OCI-LY7 (cell line): ENCODE results near the gene AFF3. TPM values are rescaled to one million over a fixed set of nuclear protein-coding genes. Genes with fewer than 3 reads are reported as not detected.

Source experiments
- BruUV-seq: library from RNA; stranded (reverse); fragments of 400-500 nt; replicated peaks from 2 replicates; lab custom pipeline; 2021; lab: Mats Ljungman, UMichigan
- CTCF ChIA-PET: fragments of 300-600 bp; sonication (Branson Sonifier 250); formaldehyde crosslinking; loops from one replicate; lab custom pipeline; 2022; ENCODE audit warnings: antibody characterized with exemption; ENCODE audit not compliant: unreplicated experiment; lab: Charles Lee
- POLR2A ChIA-PET: fragments of 300-600 bp; sonication (Branson Sonifier 250); formaldehyde crosslinking; loops from one replicate; lab custom pipeline; 2022; ENCODE audit warnings: antibody characterized with exemption; lab: Charles Lee
- DNase-seq: peaks from one replicate; pipeline ENCODE4 v3.0.0-alpha.2; 2015; ENCODE audit warnings: low spot score
- H2AFZ ChIP-seq: fragments of 200-600 bp; sonication (generic), shearing (Covaris generic); 2 replicates; pipeline ENCODE4 v1.6.1; 2014; ENCODE audit warnings: mild to moderate bottlenecking, antibody characterized with exemption, low read length, moderate library complexity
- H3K27ac ChIP-seq: fragments of 200-600 bp; sonication (generic); 2 replicates; pipeline ENCODE4 v1.5.1; 2014; ENCODE audit warnings: mixed run types, low read depth, mild to moderate bottlenecking, moderate library complexity, low read length, inconsistent platforms; ENCODE audit not compliant: poor library complexity, severe bottlenecking
- H3K36me3 ChIP-seq: fragments of 200-600 bp; sonication (generic); 2 replicates; pipeline ENCODE4 v1.6.1; 2014; ENCODE audit warnings: mild to moderate bottlenecking, antibody characterized with exemption, low read length, moderate library complexity, mixed read lengths; ENCODE audit not compliant: insufficient read depth
- H3K4me1 ChIP-seq: fragments of 200-600 bp; sonication (generic); 2 replicates; pipeline ENCODE4 v1.5.1; 2014; ENCODE audit warnings: mild to moderate bottlenecking, low read length; ENCODE audit not compliant: insufficient read depth, poor library complexity, severe bottlenecking
- H3K4me2 ChIP-seq: fragments of 200-600 bp; sonication (generic); 2 replicates; pipeline ENCODE4 v1.6.1; 2014; ENCODE audit warnings: mild to moderate bottlenecking, low read length
- H3K4me3 ChIP-seq: fragments of 200-600 bp; sonication (generic); 2 replicates; pipeline ENCODE4 v1.5.1; 2014; ENCODE audit warnings: mild to moderate bottlenecking, low read depth, low read length; ENCODE audit not compliant: poor library complexity, severe bottlenecking
- H3K79me2 ChIP-seq: fragments of 200-600 bp; sonication (generic); 2 replicates; pipeline ENCODE4 v1.6.1; 2016; ENCODE audit warnings: low read depth, mild to moderate bottlenecking, low read length, moderate library complexity, mixed read lengths; ENCODE audit not compliant: insufficient read depth
- H3K9me2 ChIP-seq: fragments of 200-600 bp; sonication (generic); 2 replicates; pipeline ENCODE4 v1.6.1; 2016; ENCODE audit warnings: mild to moderate bottlenecking, low read length, mixed read lengths; ENCODE audit not compliant: insufficient read depth
- H3K9me3 ChIP-seq: fragments of 200-600 bp; sonication (generic); 2 replicates; pipeline ENCODE4 v1.6.1; 2014; ENCODE audit warnings: mild to moderate bottlenecking, mixed run types, low read length, mixed read lengths
- H4K20me1 ChIP-seq: fragments of 200-600 bp; sonication (generic); 2 replicates; pipeline ENCODE4 v1.6.1; 2014; ENCODE audit warnings: mild to moderate bottlenecking, antibody characterized with exemption, low read length, moderate library complexity, mixed read lengths; ENCODE audit not compliant: insufficient read depth
- CTCF ChIP-seq: fragments of 200-600 bp; sonication (generic); conservative IDR thresholded peaks from 2 replicates; pipeline ENCODE4 v1.5.1; 2014; ENCODE audit warnings: mild to moderate bottlenecking, antibody characterized with exemption, low read length, moderate library complexity, mixed read lengths
- EZH2phosphoT487 ChIP-seq: fragments of 200-600 bp; sonication (generic); IDR thresholded peaks from 2 replicates; pipeline ENCODE4 v1.6.1; 2018; ENCODE audit warnings: low read depth, borderline replicate concordance, mild to moderate bottlenecking, mixed run types, antibody characterized with exemption, low read length, moderate library complexity, mixed read lengths
- intact Hi-C: fragments of 100-400 bp; cut with micrococcal nuclease; formaldehyde crosslinking; loops from one replicate; pipeline ENCODE4 v1.10.0; 2022; ENCODE audit not compliant: unreplicated experiment
- total RNA-seq, 2 experiments: library from RNA; depleted of rRNA in 1 of 2; stranded (reverse); fragments of >200 nt in 1 of 2; shearing (Covaris generic) in 1 of 2; gene quantifications; 2 replicates each; pipeline ENCODE4 v1.2.3, GENCODE V29; 2014 to 2022

Gene AFF3
- total RNA-seq, 2 experiments from 2014 or later: 131 to 133 TPM

- DNase-seq: no peak
- H3K4me1 ChIP-seq: no peaks in the 10 kb centered on the region
- H4K20me1 ChIP-seq: no peaks in the 10 kb centered on the region
- no peaks in the 10 kb centered on the region for H3K9me2 ChIP-seq
- H3K27ac ChIP-seq: no peak overlapping the region
- no peaks in the 10 kb centered on the region for H3K79me2 ChIP-seq
- POLR2A ChIA-PET: no interaction called here
- no peak overlapping the region for H3K4me2 ChIP-seq
- intact Hi-C loops: no loop called here
- H3K9me3 ChIP-seq: no peaks in the 10 kb centered on the region
- TF ChIP-seq CTCF (no peak), EZH2phosphoT487 (no peak)
- no TSS peak for BruUV-seq
- CTCF ChIA-PET: no interaction called here
- no peak overlapping the region for H2AFZ ChIP-seq
- no peak overlapping the region for H3K4me3 ChIP-seq
- peaks cover 14% of the 10 kb centered on the region for H3K36me3 ChIP-seq
These were observed 459.9 kb downstream of the AFF3 start for GRCh38 chr2:99682275-99683060.

GRCh38 chr2:99680946-99681345, 461.4 kb downstream of the AFF3 start:
- intact Hi-C loops: no loop called here
- H3K9me2 ChIP-seq: no peaks in the 10 kb centered on the region
- H3K4me3 ChIP-seq: no peak overlapping the region
- no peaks in the 10 kb centered on the region for H3K79me2 ChIP-seq
- no peak for TF ChIP-seq EZH2phosphoT487
- TF ChIP-seq CTCF: no peak
- H2AFZ ChIP-seq: no peak overlapping the region
- no peak overlapping the region for H3K27ac ChIP-seq
- POLR2A ChIA-PET: interaction anchor here (0.9 to 1.5 kb wide), 2 partner anchors 9 to 71 kb away, joined by 3 to 10 read pairs; no protein-coding TSS in a partner anchor
- no peak overlapping the region for H3K4me2 ChIP-seq
- H3K9me3 ChIP-seq: no peaks in the 10 kb centered on the region
- DNase-seq: no peak
- no peaks in the 10 kb centered on the region for H4K20me1 ChIP-seq
- H3K4me1 ChIP-seq: no peaks in the 10 kb centered on the region
- H3K36me3 ChIP-seq: peaks cover 14% of the 10 kb centered on the region
- CTCF ChIA-PET: no interaction called here
- BruUV-seq: no TSS peak

- no peaks in the 10 kb centered on the region for H3K9me2 ChIP-seq
- H2AFZ ChIP-seq: no peak overlapping the region
- ChIA-PET CTCF (no interaction called here), POLR2A (no interaction called here)
- DNase-seq: no peak
- peaks cover 14% of the 10 kb centered on the region for H3K36me3 ChIP-seq
- H3K9me3 ChIP-seq: no peaks in the 10 kb centered on the region
- peaks cover 1% of the 10 kb centered on the region for H3K4me1 ChIP-seq
- no peak overlapping the region for H3K4me2 ChIP-seq
- no peak overlapping the region for H3K27ac ChIP-seq
- H3K79me2 ChIP-seq: no peaks in the 10 kb centered on the region
- intact Hi-C loops: no loop called here
- no peaks in the 10 kb centered on the region for H4K20me1 ChIP-seq
- TF ChIP-seq CTCF: no peak
- no TSS peak for BruUV-seq
- H3K4me3 ChIP-seq: no peak overlapping the region
These were observed 462.9 kb downstream of the AFF3 start for GRCh38 chr2:99679518-99679917.
